CD4-positive, alpha-beta T cell treated with Interleukin-15 for 4 hours (primary cell): ENCODE results near the gene GPR142.

ENCODE experiments used
- DNase-seq: peaks from one replicate; pipeline ENCODE4 v3.0.0-alpha.2; 2020; ENCODE audit warnings: low spot score

Gene GPR142

DNA sequence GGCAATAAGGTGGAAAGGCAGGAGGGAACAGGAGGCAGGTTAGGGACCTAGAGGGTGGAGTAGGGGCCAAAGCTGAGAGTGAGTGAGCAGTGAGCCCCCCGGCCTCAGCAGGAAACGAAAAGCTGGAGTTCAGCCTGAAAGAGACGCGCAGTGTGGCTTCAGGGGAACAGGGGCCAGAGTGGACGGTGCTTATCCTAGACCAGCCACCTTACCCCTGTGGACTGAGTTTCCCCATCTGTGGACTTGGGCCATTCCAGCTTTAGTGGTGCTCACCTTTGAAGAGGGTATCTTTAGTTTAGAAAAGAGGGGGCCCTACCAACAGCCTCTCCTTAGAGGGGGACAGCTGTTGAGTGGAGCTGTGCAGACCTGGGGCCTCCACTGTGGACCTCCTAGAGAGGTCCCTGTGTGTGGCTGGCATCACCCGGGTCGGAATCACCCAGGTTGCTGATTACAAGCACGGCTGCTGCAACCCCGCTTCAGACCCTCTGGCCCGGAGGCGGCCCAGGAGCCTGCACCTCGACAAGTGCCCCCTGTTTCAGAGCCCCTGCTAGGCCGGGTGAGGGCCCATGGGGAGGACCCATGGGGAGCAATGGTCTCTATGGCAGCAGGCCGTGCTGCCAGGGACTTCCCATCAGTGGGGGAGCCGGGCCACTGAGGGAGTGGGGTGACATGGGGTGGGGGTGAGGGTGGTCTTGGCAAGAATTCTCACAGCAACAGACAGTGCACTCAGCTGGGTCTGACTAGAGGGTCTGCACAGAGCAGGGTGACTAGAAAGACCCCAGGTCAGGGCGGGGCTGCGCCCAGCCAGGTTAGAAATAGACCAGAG is 2.6 kb downstream of the GPR142 start:
- DNase-seq = no peak

DNA sequence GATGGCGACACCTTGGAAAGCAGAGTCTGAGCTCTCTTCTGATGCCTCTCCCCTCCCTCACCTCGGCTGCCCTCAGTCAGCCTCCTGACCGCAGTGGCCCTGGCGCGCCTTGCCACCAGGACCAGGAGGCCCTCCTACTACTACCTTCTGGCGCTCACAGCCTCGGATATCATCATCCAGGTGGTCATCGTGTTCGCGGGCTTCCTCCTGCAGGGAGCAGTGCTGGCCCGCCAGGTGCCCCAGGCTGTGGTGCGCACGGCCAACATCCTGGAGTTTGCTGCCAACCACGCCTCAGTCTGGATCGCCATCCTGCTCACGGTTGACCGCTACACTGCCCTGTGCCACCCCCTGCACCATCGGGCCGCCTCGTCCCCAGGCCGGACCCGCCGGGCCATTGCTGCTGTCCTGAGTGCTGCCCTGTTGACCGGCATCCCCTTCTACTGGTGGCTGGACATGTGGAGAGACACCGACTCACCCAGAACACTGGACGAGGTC is 4.4 kb downstream of the GPR142 start:
- no peak for DNase-seq

DNA sequence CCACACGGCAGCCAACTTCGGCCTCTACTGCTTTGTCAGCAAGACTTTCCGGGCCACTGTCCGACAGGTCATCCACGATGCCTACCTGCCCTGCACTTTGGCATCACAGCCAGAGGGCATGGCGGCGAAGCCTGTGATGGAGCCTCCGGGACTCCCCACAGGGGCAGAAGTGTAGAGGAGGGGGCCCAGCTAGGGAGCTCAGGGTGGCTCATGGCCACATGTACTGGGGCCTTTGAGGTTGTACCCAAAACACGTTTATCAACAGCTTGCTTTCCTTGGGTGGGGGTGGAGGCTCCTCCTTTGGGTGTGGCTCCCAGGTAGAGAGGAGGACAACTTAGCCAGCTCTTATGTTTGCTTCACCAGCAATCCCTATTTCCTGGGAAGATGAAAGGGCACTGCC is 5.1 kb downstream of the GPR142 start:
- no peak for DNase-seq

DNA sequence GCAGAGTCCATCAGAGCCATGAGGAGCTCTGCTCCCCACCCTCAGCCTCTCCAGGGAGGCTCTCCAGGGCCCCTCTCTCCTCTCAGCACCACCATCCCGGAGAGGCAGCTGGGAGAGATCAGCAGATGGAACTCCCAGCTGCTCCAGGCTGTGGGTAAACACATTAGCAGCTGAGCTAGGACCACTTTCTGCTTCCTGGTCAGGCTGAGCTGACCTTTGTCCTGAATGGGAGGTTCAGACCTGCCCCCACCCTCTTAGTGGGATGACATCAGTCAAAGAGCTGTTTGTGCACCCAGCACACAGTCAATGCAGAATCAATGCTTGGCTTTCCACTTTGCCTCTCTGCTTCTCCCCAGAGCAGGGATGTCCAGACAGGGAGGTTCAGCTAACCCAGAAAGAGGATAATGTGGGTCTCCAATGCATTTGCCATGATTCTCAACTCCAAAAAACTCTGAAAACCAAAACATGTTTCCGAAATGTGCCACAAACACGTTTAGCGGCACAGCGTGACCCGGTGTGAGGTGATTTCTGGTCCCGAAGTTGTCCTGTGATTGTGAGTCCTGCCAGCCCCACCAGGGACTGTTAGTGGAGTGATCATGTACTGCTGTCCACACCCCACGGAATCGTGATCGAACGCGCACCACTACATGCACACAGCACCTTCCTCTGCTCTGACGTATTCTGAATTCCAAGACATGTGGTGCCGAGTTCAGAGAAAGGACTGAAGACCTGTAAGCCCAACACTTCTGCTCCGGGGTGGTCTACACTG is 6.7 kb downstream of the GPR142 start:
- no peak for DNase-seq

DNA sequence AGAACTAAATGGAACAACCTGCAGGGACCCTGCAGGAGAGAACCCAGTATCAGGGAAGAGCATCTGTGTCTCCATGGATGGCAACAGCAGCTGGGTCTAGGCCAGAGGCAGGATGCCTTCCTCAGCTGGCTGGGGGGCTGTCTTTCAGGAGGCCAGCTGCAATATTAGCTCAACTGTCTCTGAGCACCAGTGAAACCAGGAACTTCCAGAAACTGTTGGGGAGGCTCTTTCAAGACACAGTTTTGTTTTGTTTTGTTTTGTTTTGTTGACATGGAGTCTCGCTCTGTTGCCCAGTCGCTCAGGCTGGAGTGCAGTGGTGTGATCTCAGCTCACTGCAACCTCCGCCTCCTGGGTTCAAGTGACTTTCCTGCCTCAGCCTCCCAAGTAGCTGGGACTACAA is 7.6 kb downstream of the GPR142 start:
- DNase-seq = no peak

DNA sequence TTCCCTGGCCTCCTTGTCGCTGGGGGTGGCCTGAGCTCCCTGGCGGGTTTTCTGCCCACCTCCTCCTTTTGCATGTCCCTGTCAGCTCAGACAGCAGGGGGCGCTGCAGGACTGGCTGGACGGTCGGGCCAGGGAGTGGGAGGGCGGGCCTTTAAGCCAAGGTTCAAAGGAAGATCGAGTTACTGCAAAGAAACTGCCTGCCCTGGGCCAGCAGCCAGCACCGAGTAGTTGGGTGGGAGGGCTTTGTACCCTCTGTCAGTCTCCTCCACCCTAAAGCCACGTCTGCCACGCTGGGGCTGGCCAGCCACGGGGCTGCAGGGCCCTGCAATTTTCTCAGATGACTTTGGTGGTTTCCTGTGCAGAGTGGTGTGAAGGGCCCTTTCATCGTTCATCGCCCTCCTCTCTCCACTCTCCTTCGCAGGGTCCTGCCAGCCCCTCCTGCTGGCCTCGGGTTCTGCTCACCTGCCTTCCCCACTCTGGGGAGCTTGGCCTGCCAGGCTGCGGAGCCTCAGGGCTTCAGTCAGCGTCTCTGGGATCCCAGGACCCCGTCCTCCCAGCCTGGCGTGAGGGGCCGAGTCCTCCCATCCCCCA is 12.3 kb downstream of the GPR142 start:
- peak; percentile 90 for DNase-seq

- no peak for DNase-seq
These were observed 13.0 kb downstream of the GPR142 start for GRCh38 chr17:74380086-74380958.

DNA sequence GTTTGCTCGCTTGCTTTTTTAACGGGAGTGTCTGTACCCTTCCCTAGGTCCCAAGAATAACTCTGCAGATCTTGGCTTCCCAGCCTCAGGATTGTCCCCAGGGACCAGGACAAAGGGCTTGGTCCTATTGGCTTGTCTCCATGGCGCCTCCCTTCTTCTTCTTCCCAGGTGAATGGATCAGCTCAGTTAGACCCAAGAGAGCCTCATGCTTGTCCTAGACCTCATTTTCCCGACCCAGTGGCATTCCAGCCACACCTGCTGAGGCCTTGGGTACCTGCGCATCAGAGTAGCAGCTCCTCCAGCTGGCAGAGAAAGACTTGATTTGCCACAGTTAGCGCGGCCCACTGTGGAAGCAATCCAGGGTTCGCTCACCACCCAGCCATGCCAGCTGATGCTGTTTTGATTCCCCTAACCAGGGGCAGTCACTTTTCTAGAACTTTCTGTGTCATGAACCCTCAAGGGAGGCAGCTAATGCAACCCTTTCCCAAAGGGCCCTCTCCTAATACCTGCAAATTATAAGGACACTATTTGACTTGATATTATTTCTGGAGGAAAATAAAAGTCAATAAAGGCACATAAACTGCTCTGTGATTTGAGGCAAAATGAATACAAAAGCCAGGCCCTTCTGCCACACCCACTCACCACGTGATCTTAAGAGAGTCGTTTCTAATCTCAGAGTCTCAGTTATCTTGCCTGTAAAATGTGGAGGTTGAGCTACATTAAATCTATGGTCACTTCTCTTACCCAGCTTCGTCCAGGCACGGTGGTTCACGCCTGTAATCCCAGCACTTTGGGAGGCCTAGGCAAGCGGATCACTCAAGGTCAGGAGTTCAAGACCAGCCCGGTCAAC is 13.9 kb downstream of the GPR142 start:
- DNase-seq = no peak

DNA sequence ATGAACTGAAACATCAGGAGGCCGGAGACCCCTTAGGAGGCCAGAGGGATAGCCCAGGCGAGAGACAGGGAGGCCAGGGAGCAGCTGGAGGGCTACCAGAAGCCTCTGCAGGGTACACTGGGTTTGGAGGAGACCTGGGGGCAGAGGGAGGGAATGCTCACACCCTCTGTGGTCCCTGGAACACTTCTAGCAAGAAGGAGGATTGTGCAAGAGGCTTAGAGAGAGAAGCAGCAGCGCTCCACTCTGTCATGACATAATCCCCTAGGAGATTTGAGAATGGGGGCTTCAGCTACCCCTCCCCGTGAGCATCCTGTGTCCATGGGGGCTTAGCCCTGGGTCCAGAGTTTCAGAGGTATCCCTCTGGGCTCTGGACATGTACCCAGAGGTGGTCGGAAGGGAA is 15.8 kb downstream of the GPR142 start:
- no peak for DNase-seq

DNA sequence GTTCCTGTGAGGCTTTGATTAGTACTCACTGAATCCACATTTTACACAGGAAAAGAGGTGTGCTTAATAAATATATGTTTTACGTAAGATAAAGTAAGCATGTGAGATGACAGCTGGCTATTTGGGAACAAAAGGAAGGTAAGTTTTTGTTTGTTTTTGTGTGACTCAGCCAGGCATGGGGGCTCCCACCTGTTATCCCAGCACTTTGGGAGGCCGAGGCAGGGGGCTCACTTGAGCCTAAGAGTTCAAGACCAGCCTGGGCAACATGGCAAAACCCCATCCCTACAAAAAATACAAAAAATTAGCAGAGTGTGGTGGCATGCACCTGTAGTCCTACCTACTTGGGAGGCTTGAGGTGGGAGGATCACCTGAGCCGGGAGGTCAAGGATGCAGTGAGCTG is 17.9 kb downstream of the GPR142 start:
- DNase-seq = no peak

DNA sequence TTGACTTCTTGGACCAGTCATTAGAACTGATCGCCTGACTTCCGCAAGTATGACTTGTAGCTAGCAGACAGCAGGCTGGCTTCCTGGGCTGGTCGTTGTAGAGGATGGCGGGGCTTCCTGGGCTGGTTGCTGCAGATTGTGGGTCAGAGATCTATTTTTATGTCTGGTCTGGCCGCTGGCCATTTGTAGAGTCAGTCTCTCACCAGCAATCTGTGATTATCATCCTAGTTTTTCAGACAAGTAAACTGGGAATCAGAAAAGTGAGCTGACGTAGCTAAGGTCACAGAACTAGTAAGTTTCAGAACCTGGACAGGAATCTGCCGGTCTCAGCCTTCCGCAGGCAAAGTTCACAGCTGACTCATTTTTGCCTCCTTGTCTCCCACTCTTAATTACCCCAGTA is 19.1 kb downstream of the GPR142 start:
- no peak for DNase-seq

- DNase-seq = no peak
These were observed 20.3 kb downstream of the GPR142 start for GRCh38 chr17:74387365-74388218.

DNA sequence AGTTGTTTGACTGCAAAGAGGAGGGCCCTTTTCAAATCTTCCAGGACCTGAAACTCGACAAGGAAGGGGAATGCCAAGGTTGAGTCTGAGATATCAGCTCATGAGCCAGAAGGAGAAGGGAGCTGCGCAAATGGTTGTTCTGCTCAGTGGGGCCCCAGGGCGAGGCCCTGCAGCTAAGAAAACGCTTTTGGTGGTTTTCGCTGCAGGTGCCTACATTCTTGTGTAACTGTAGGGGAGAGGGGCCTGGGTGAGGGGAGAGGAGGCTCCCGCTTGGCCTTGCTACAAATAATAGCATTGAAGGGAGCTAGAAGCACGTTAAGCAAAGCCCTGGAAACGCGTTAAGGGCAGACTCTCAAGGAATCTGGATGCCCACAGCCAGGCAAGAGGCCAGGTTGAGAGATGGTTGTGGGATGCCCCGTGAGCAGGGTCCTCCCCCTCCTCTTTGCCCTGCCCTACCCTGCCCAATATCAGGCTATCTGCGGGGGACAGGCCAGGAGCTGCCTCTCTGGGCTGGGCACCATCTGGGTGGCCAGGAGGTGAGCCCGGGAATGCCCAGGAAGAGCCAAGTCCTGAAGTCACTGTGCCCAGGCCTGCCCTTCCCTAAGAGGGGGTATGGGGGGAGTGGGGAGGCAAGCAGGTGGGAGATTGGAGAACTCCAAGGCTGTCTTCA is 21.9 kb downstream of the GPR142 start:
- DNase-seq = no peak

DNA sequence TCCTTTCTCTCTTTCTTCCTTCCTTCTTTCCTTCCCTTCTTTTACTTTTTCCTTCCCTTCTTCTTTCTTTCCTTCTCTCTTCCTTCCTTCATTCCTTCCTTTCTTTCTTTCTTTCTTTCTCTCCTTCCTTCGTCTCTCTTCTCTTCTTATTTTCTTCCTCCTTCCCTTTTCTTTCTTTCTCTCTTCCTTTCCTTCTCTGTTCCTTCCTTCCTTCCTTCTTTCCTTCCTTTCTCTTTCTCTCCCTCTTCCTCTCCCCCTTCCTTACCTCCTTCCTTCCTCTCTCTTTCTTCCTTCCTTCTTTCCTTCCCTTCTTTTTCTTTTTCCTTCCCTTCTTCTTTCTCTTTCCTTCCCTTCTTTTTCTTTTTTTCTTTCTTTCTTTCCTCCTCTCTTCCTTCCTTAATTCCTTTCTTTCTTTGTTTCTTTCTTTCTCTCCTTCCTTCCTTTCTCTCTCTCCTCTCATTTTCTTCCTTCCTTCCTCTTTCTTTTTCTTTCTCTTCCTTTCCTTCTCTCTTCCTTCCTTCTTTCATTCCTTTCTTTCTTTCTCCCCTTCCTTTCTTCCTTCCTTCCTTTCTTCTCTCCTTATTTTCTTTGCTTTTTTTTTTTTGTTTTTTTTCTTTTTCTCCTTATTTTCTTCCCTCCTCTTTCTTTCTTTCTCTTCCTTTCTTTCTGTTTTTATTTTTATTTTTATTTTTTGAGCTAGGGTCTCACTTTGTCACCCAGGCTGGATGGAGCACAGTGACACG is 22.8 kb downstream of the GPR142 start:
- no peak for DNase-seq

GRCh38 chr17:74390680-74391653 is 23.7 kb downstream of the GPR142 start:
- no peak for DNase-seq

DNA sequence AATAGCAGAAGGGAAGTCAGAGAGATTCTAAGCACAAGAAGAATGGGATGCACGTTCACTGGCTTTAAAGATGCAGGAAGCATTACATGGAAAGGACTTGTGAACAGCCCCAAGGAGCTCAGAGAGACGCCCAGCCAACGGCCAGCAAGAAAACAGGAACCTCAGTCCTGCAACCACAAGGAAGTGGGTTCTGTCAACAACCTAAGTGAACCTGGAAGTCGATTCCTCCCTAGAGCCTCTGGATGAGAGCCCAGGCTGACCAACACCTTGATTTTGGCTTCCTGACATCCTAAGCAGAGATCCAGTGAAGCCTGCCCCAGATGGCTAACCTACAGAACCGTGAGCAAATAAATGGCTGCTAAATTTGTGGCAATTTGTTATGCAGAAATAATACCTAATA is 24.5 kb downstream of the GPR142 start:
- DNase-seq = no peak

GRCh38 chr17:74392848-74393247 is 25.5 kb downstream of the GPR142 start:
- no peak for DNase-seq
